HepG2 (cell line): Measurements from ENCODE around the gene ABCC3. TPM values are rescaled to one million over a fixed set of nuclear protein-coding genes. Genes with fewer than 3 reads are reported as not detected.

Source experiments
- HMG20B ChIP-seq: conservative IDR thresholded peaks from 2 replicates; pipeline ENCODE4 v1.6.1; 2016; ENCODE audit warnings: missing genetic modification reagents, missing compliant biosample characterization
- HNF1B ChIP-seq: sonication (generic); formaldehyde crosslinking; IDR thresholded peaks from 2 replicates; pipeline ENCODE4 v1.5.1; 2020; ENCODE audit warnings: mild to moderate bottlenecking, moderate library complexity, missing genetic modification reagents
- HNF4A ChIP-seq: sonication (generic); formaldehyde crosslinking; IDR thresholded peaks from 2 replicates; pipeline ENCODE4 v1.4.0; 2020; ENCODE audit warnings: missing genetic modification reagents
- HOXA3 ChIP-seq: sonication (generic); formaldehyde crosslinking; IDR thresholded peaks from 2 replicates; pipeline ENCODE4 v1.5.0; 2020; ENCODE audit warnings: missing genetic modification reagents
- LCORL ChIP-seq, 2 experiments: fragments of 450-650 bp in 1 of 2; sonication (generic) in 1 of 2; formaldehyde crosslinking in 1 of 2; IDR thresholded peaks; 2 replicates each; pipeline versions ENCODE4 v1.5.0 to v1.6.1; 2017 to 2020; ENCODE audit warnings: antibody characterized with exemption in 1 of 2, missing genetic modification reagents in 1 of 2
- SAP130 ChIP-seq: IDR thresholded peaks from 2 replicates; pipeline ENCODE4 v1.6.1; 2016; ENCODE audit warnings: low read depth
- SOX6 ChIP-seq, 2 experiments: fragments of 450-650 bp in 1 of 2; sonication (generic) in 1 of 2; formaldehyde crosslinking in 1 of 2; IDR thresholded peaks; 2 replicates each; pipeline versions ENCODE4 v1.4.0 to v1.6.1; 2017 to 2020; ENCODE audit warnings: antibody characterized with exemption in 1 of 2, mild to moderate bottlenecking in 1 of 2, missing genetic modification reagents in 1 of 2
- SRY ChIP-seq: sonication (generic); formaldehyde crosslinking; IDR thresholded peaks from 2 replicates; pipeline ENCODE4 v1.8.0; 2022; ENCODE audit warnings: mild to moderate bottlenecking, missing genetic modification reagents
- TOPORS ChIP-seq: sonication (generic); formaldehyde crosslinking; IDR thresholded peaks from 2 replicates; pipeline ENCODE4 v1.8.0; 2023; ENCODE audit warnings: mild to moderate bottlenecking, missing genetic modification reagents
- XBP1 ChIP-seq: sonication (generic); formaldehyde crosslinking; IDR thresholded peaks from 2 replicates; pipeline ENCODE4 v1.5.0; 2020; ENCODE audit warnings: missing genetic modification reagents
- ZNF232 ChIP-seq: sonication (generic); formaldehyde crosslinking; IDR thresholded peaks from 2 replicates; pipeline ENCODE4 v1.4.0; 2020; ENCODE audit warnings: missing genetic modification reagents, borderline replicate concordance
- ZNF264 ChIP-seq: sonication (generic); formaldehyde crosslinking; IDR thresholded peaks from 2 replicates; pipeline ENCODE4 v1.4.0; 2020; ENCODE audit warnings: missing genetic modification reagents
- ZNF501 ChIP-seq: sonication (generic); formaldehyde crosslinking; IDR thresholded peaks from 2 replicates; pipeline ENCODE4 v1.5.1; 2020; ENCODE audit warnings: mild to moderate bottlenecking, moderate library complexity, missing genetic modification reagents
- ZNF616 ChIP-seq: sonication (generic); formaldehyde crosslinking; IDR thresholded peaks from 2 replicates; pipeline ENCODE4 v1.5.0; 2020; ENCODE audit warnings: low read depth, mild to moderate bottlenecking, missing genetic modification reagents
- ZZZ3 ChIP-seq: sonication (generic); formaldehyde crosslinking; IDR thresholded peaks from 2 replicates; pipeline ENCODE4 v1.4.0; 2020; ENCODE audit warnings: missing genetic modification reagents, mild to moderate bottlenecking, borderline replicate concordance
- polyA plus RNA-seq, 8 experiments: library from polyadenylated mRNA; depleted of rRNA in 3 of 8; stranded (reverse) in 7 of 8; unstranded in 1 of 8; fragments of >200 nt; fragmentation: Illumina TruSeq in 4 of 8; extraction: Trizol in 4 of 8; gene quantifications; 2 replicates each; pipeline versions ENCODE4 v1.2.1 to v1.2.3, GENCODE V29; 2011 to 2016; ENCODE audit warnings: low read depth in 4 of 8, missing spikeins in 1 of 8, mixed read lengths in 1 of 8; ENCODE audit not compliant: insufficient read depth in 1 of 8
- total RNA-seq, 5 experiments: library from RNA; depleted of rRNA; stranded (reverse); fragments of >200 nt; fragmentation: Illumina TruSeq; extraction: Trizol; gene quantifications; 2 replicates each; pipeline ENCODE4 v1.2.3, GENCODE V29; 2016; ENCODE audit warnings: low read depth in 1 of 5
- TF ChIP-seq, protein P1 (sequence below): sonication (generic); formaldehyde crosslinking; IDR thresholded peaks from 2 replicates; pipeline ENCODE4 v1.4.0; 2020; ENCODE audit warnings: missing genetic modification reagents
- TF ChIP-seq, protein P2 (sequence below): sonication (generic); formaldehyde crosslinking; IDR thresholded peaks from 2 replicates; pipeline ENCODE4 v1.9.0; 2022; ENCODE audit warnings: low read depth, missing genetic modification reagents
- TF ChIP-seq, protein P3 (sequence below), 2 experiments: sonication (generic) in 1 of 2; formaldehyde crosslinking in 1 of 2; IDR thresholded peaks; 2 replicates each; pipeline versions ENCODE4 v1.5.1 to v1.6.1; 2011 to 2020; ENCODE audit warnings: borderline replicate concordance in 1 of 2, low read depth in 1 of 2, low read length in 1 of 2, mild to moderate bottlenecking in 1 of 2, missing genetic modification reagents in 1 of 2, moderate library complexity in 1 of 2
- TF ChIP-seq, protein P4 (sequence below): sonication (generic); formaldehyde crosslinking; IDR thresholded peaks from 2 replicates; pipeline ENCODE4 v1.8.1; 2023; ENCODE audit warnings: mild to moderate bottlenecking, missing genetic modification reagents

The ABCC3 gene
- total and polyA plus RNA-seq, 2 of the 13 experiments (the other 11 are each of a cell fraction or from before 2014, with no cell fraction given) = 25.2 to 50.7 TPM

- no peak for TF ChIP-seq HMG20B (CRISPR knock-in tag)
- TF ChIP-seq TOPORS (CRISPR knock-in tag) = no peak
- TF ChIP-seq ZZZ3 (CRISPR knock-in tag) = no peak
- TF ChIP-seq HOXA3 (CRISPR knock-in tag) = no peak
- TF ChIP-seq, protein P1, sequence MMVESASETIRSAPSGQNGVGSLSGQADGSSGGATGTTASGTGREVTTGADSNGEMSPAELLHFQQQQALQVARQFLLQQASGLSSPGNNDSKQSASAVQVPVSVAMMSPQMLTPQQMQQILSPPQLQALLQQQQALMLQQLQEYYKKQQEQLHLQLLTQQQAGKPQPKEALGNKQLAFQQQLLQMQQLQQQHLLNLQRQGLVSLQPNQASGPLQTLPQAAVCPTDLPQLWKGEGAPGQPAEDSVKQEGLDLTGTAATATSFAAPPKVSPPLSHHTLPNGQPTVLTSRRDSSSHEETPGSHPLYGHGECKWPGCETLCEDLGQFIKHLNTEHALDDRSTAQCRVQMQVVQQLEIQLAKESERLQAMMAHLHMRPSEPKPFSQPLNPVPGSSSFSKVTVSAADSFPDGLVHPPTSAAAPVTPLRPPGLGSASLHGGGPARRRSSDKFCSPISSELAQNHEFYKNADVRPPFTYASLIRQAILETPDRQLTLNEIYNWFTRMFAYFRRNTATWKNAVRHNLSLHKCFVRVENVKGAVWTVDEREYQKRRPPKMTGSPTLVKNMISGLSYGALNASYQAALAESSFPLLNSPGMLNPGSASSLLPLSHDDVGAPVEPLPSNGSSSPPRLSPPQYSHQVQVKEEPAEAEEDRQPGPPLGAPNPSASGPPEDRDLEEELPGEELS (CRISPR knock-in tag) = peak; percentile 34; the same call in 1 of the 2 replicates
- TF ChIP-seq ZNF501 (CRISPR knock-in tag) = 0 out of 2 replicates have a peak, but pooled peaks have one; percentile 13
- TF ChIP-seq, protein P2, sequence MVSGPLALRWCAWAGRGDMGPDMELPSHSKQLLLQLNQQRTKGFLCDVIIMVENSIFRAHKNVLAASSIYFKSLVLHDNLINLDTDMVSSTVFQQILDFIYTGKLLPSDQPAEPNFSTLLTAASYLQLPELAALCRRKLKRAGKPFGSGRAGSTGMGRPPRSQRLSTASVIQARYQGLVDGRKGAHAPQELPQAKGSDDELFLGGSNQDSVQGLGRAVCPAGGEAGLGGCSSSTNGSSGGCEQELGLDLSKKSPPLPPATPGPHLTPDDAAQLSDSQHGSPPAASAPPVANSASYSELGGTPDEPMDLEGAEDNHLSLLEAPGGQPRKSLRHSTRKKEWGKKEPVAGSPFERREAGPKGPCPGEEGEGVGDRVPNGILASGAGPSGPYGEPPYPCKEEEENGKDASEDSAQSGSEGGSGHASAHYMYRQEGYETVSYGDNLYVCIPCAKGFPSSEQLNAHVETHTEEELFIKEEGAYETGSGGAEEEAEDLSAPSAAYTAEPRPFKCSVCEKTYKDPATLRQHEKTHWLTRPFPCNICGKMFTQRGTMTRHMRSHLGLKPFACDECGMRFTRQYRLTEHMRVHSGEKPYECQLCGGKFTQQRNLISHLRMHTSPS (CRISPR knock-in tag) = peak; percentile 70; the same call in 1 of the 2 replicates
- no peak for TF ChIP-seq LCORL (IDR thresholded peaks at IDR 0.05)
- peak; percentile 68; the same call in 1 of the 2 replicates for TF ChIP-seq LCORL (CRISPR knock-in tag; IDR thresholded peaks at IDR 0.05)
- TF ChIP-seq HNF4A (CRISPR knock-in tag) = peak; percentile 46
- TF ChIP-seq SAP130 (CRISPR knock-in tag) = peak; percentile 4; the same call in 1 of the 2 replicates
- no peak for TF ChIP-seq ZNF264
- TF ChIP-seq, protein P3, sequence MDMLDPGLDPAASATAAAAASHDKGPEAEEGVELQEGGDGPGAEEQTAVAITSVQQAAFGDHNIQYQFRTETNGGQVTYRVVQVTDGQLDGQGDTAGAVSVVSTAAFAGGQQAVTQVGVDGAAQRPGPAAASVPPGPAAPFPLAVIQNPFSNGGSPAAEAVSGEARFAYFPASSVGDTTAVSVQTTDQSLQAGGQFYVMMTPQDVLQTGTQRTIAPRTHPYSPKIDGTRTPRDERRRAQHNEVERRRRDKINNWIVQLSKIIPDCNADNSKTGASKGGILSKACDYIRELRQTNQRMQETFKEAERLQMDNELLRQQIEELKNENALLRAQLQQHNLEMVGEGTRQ (IDR thresholded peaks at IDR 0.05; ENCODE audit: low read depth, low read length) = no peak
- TF ChIP-seq, protein P3 (CRISPR knock-in tag; IDR thresholded peaks at IDR 0.05; ENCODE audit: borderline replicate concordance) = no peak
- no peak for TF ChIP-seq ZNF232 (CRISPR knock-in tag)
- TF ChIP-seq SOX6 (IDR thresholded peaks at IDR 0.05) = no peak
- TF ChIP-seq SOX6 (CRISPR knock-in tag; IDR thresholded peaks at IDR 0.05) = peak; percentile 7; the same call in 1 of the 2 replicates
- TF ChIP-seq SRY (CRISPR knock-in tag) = no peak
- TF ChIP-seq, protein P4, sequence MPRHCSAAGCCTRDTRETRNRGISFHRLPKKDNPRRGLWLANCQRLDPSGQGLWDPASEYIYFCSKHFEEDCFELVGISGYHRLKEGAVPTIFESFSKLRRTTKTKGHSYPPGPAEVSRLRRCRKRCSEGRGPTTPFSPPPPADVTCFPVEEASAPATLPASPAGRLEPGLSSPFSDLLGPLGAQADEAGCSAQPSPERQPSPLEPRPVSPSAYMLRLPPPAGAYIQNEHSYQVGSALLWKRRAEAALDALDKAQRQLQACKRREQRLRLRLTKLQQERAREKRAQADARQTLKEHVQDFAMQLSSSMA = 0 out of 2 replicates have a peak, but pooled peaks have one; percentile 14
- TF ChIP-seq XBP1 = no peak
- TF ChIP-seq ZNF616 (CRISPR knock-in tag) = no peak
- TF ChIP-seq HNF1B = 0 out of 2 replicates have a peak, but pooled peaks have one; percentile 17
Observed at GRCh38 chr17:50637829-50638605, 3.3 kb downstream of the ABCC3 start (continued).
